HG02840 (cell line): ENCODE results near the gene KCNJ6.

ENCODE experiments used
- ATAC-seq: cut with Tn5 transposase; IDR thresholded peaks from one replicate; pipeline ENCODE4 v1.9.1; 2021; ENCODE audit warnings: mild to moderate bottlenecking, moderate library complexity, moderate number of reproducible peaks; ENCODE audit not compliant: unreplicated experiment, low FRiP score

Gene KCNJ6

DNA sequence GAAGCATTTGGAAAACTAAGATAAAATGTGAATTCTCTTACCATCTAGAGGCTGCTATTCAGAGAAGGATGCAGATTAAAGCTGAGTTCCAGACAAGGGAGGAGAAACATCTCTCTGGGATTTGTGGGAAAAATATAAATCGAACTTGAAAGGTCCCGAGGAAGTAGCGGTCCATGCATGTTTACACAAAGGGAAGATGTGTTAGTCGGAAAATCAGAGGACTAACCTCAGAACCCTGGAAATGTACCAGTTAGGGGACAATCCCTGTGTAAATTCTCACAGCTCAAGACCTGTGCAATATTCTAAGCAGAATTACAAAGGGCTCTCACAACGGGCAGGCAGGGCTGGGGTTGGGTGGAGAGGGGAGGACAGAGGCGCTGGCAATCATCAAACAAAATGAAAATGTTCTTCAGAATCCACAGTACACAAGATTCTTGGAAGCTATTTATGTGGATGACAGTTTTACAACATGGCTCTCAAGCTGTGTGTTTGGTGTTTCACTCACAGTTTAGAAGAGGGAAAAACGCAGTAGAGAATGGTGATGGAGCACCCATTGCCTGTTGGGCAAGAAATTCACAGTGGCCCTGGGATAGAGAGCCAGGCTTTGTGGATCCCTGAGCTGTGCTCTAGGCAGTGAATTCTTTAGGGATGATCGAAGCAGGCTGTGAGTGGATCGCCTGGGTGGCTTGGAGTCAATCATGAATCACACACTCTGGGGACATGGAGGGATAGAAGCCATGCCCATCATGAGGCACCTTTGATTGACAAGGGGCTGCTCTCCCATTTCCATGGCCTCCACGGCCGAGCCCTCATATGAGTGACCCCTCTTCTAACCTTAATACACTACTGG is 47.6 kb downstream of the KCNJ6 start:
- no peak for ATAC-seq

DNA sequence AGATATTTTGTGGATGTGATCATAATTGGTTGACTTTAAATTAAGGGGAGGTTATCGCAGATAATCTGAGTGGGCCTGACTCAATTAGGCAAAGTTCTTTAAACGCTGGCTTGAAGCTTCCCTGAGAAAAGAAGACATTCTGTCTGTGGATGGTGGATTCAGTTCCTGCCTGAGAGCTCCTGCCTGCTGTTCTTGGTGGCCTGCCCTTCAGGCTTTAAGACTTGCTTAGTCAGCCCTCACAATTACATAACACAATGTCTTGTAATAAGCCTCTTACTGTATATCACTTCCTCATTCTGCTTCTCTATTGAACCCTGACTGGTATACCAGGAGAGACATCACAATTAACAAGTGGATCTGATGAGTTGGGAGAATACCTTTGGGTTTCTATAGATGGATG is 50.2 kb downstream of the KCNJ6 start:
- no peak for ATAC-seq

GRCh38 chr21:37865156-37865555 is 51.1 kb downstream of the KCNJ6 start:
- no peak for ATAC-seq

DNA sequence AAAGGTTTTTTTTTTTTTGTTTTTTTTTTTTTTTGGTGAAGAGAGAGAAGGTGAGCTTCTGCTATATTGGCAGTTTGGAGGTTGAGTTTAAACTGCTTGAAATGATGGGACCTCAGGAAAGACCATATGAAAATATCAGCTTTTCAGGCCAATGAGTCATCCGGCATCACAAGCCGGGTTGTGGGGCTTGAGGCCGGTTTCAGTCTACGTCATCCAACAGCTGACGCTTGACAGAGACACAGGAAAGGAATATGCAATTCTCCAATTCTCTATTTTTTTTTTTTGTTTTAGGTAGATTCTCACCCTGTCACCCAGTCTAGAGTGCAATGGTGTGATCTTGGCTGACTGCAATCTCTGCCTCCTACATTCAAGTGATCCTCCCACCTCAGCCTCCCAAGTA is 52.4 kb downstream of the KCNJ6 start:
- no peak for ATAC-seq

GRCh38 chr21:37862536-37862935 is 53.7 kb downstream of the KCNJ6 start:
- ATAC-seq, result no peak

DNA sequence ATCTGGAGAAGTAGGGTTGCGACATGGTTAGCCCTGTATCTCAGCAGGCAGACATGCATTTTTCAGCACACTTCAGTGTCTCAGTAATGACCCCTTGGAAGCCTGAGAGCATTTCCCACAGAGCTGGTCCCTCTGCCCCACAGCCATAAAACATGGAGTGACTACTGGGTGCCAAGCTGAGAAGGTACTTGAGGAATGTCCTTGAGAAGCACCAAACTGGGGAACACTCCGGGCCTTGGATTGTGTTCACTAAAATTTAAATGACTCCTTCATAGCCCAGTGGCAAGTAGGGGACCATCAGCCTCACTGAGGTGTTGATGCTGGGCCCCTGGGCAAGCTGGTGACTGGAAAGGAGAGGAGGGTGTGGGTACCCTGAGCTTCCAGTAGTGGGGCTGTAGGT is 54.7 kb downstream of the KCNJ6 start:
- no peak for ATAC-seq

DNA sequence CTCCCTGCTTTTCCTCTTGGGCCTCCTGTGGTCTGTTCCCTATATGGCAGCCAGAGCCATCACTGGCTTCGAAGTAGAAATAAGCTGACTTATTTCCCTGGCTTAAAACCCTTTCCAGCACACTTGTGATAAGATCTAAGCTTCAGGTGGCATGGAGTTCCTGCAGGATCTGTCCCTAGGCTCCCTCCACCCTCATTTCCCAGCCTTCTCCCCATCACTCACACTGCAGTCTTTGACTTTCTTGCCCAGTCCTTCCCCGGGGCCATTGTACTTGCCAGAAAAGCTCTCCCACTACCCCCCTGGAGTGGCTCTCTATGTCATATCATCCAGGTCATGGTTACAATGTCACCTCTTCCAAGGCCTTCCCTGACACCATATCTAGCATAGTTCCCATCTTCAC is 55.8 kb downstream of the KCNJ6 start:
- ATAC-seq, result no peak

DNA sequence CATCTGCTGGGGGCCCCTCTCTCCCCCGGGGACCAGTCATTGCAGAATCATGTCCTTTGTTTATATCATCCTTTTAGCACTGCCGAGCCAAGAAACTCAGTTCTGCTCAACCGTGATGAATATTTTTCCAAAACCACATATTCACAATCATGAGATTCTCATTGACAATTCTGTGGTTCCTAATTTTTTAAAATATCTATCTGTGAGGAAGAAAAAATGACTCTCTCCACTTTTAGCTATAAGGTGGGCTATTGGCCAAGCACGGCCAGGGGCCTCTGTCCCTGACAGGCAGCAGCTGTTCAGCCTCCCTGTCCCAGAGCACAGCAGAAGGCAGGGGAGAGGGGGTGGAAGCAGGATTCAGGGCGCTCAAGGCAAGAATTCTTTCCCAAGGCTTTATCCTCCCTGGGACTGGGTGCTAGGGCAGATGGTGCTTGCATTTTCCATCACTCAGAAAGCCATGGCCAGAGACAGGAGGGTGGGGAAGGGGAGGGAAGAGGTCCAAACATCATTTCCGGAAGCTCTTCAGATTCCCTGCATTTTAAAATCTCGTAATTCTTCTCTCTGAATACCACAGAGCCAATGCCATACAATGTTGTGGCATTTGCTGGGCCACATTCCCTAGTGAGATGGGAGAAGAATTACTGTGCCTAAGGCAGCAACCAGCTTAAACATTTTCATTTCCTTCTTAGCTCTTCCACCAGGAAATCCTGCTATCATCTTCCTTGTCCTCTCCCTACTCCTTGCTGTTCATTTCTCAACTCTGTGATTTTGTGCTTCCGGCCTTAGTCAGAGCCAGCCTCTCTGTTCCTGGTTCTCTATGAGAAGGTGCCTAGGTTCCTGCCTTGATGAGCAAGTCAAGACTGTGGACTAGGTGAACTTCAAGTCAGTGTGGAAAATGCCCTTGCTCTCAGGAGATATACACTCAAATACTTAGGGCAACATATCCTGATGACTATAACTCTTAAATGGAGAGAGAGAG is 60.3 kb downstream of the KCNJ6 start:
- ATAC-seq, result no peak

- ATAC-seq, result no peak
Observed at GRCh38 chr21:37855271-37855646, 61.0 kb downstream of the KCNJ6 start.

DNA sequence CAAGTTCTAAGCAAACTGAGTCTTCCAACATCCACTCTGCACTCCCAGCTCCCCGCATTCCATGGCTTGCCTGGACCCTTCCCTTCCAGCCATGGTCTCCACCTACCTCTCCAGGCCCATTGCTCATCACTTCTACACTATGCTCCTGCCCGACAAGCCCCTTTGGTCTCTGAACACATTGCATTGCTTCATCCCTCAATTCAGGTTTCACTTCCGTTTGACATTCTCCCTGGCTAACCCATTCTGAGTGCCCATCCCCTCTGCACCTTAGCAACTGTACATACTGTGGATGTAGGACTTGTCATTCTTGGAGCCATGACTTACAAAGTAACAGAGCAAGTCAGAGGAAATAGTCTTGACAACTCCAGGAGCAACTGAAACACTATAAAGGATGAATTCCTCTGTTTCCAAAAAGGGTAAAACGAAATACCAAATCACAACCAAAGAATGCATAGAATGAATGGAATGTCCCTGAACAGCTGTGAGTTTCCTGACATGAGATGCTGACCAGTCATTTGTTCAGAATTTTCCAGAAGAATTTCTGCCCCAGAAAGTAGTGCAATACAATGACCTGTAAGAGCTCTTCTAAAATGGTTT is 66.7 kb downstream of the KCNJ6 start:
- ATAC-seq, result no peak

- no peak for ATAC-seq
Observed at GRCh38 chr21:37848721-37849490, 67.4 kb downstream of the KCNJ6 start.

- ATAC-seq, result no peak
Observed at GRCh38 chr21:37845535-37845934, 70.7 kb downstream of the KCNJ6 start.

- ATAC-seq, result no peak
Observed at GRCh38 chr21:37843191-37843590, 73.1 kb downstream of the KCNJ6 start.

DNA sequence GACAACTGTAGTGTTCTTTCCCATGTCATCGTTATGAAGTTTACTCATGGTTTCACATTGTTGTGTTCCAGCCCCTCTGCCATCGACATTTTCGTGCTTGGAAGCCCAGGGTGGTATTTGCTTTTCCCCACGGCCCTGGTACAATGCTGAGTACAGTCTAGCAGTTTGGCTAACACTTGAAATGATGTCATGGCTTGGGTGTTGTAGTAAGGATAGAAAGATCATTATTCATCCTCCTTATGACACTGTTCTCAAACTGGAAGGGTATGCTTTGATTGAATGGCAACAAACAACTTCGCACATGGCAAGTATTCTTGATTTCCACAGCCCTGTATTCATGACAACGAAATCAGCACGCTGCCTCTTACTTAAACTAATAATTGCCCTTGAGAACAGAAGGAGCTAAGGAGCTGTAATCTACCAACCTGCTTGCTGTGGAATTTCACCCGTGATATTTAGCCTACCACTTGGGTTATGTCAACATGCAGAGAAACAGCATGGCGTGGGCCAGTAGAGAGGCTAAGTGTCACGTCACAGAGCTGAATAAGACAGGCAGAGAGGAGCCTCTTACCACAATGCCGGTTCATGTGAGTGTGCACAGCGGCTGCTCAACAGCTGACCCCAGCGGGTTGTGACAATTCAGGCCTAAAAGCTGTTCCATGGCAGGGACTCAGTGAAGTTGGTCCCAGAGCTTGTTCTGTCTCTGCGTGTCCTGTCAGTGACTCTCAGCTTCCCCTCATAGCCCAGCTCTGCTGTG is 73.9 kb downstream of the KCNJ6 start:
- ATAC-seq, result no peak

- no peak for ATAC-seq
Observed at GRCh38 chr21:37837381-37837780, 78.9 kb downstream of the KCNJ6 start.

- no peak for ATAC-seq
Observed at GRCh38 chr21:37835481-37835880, 80.8 kb downstream of the KCNJ6 start.

- ATAC-seq, result no peak
Observed at GRCh38 chr21:37833301-37833700, 83.0 kb downstream of the KCNJ6 start.

GRCh38 chr21:37829447-37829846 is 86.8 kb downstream of the KCNJ6 start:
- no peak for ATAC-seq

GRCh38 chr21:37828991-37829390 is 87.3 kb downstream of the KCNJ6 start:
- ATAC-seq, result no peak

DNA sequence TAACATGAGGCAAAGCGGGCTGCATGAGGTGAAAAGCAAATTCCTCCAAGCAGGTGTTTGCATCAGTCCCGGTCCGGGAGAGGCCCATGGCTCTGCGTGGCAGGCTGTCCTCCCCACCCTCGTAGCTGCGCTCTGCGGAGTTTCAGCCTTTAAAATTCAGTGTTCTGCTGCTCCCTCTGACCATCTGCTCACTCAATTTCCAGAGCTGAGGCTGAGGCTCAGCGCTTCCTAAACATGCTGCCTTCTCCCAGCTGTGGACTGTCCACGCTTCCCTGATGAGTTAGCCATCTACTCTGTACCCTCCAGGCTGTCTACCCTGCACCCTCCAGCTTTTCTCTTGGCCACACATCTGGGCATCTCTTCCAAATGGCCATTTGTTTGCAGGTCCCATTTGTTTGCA is 87.7 kb downstream of the KCNJ6 start:
- ATAC-seq, result no peak
